ELR (cell line): Measurements from ENCODE around the gene SOX2.
A peak's percentile ranks its signal among the peaks of the same experiment; 100 is the strongest.

Experiments used
- DNase-seq: peaks from one replicate; pipeline ENCODE4 v3.0.0-alpha.2; 2015; ENCODE audit warnings: low read depth

The SOX2 gene

DNA sequence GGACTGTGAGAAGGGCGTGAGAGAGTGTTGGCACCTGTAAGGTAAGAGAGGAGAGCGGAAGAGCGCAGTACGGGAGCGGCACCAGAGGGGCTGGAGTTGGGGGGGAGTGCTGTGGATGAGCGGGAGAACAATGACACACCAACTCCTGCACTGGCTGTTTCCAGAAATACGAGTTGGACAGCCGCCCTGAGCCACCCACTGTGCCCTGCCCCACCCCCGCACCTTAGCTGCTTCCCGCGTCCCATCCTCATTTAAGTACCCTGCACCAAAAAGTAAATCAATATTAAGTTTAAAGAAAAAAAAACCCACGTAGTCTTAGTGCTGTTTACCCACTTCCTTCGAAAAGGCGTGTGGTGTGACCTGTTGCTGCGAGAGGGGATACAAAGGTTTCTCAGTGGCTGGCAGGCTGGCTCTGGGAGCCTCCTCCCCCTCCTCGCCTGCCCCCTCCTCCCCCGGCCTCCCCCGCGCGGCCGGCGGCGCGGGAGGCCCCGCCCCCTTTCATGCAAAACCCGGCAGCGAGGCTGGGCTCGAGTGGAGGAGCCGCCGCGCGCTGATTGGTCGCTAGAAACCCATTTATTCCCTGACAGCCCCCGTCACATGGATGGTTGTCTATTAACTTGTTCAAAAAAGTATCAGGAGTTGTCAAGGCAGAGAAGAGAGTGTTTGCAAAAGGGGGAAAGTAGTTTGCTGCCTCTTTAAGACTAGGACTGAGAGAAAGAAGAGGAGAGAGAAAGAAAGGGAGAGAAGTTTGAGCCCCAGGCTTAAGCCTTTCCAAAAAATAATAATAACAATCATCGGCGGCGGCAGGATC is at the start of gene SOX2:
TSS of gene SOX2 (plus strand) at position 601 of the 811 bp plus-strand sequence. CDS start 436 bp downstream, outside the sequence.
- no peak for DNase-seq

DNA sequence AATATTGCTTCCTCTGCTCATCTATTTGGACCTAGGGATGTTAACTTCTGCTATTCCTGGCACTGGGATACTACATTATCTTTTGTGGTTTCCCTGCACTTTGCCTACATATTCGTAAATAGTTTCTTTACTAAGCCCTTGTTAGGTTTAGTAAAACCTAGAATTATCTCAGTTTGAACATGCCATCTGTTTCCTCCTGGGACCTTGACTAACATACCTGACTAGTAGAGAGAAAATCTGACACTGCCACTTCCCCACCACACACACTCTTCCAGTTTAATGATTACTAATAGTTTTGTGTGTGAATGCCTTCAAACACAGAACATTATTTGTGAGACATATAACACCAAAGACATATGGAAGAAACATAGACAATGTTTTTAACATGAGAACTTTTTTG is 28.2 kb upstream of the SOX2 start:
- DNase-seq = no peak

DNA sequence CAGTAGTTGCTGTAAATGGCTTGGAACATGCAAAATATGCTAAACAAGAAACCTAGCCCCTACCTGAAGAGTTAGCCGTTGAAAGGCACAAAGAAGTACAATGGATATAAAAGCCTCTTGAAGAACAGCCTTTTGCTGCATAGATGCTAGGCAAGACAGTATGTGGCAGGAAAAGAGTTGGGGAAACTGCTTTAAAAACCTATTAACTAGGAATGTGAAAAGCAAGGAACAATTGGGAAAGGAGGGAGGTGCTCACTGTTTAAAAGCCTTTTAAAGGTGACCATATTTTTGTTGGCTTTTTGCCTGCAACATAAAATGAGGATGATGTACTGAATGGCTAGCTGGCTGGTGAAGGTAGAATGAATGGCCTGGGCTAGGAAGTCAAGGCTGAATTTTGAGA is 24.5 kb upstream of the SOX2 start:
- no peak for DNase-seq

DNA sequence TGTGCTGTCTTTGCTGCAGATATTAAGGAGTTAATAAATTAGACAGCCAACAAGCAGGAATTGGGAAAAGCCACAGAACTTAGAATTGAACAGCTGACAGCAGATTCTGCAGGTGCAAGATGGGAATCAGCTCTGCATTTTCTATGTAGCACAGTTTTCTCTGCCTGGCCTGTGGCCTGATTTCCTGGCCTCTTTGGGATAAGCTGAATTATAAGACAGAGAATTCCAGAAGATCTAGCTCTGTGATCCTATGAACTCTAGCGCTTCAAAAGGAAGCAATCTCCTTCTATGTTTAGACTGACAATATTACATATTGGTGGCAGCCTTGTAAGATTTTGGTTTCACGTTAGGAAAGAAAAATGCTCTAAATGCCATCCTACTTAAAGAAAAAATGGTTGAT is 24.0 kb upstream of the SOX2 start:
- DNase-seq = no peak

DNA sequence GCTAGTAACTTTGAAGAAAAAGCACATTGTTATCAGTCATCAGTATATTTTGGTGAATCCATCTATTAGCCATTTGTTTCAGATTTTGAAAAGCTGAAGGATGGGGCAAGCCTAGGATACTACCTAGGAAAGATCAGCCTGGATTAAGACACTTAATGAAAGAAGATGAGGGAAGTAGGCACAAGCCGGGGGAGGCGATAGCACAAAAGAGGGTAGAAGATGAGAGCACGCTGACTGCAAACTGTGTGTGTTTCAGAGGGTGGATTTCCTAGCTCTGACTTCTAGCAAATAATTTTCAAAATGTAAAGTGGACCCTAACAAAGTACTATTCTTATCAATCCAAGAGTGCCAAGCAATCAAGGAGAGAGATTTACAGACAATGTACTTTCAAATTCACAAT is 22.2 kb upstream of the SOX2 start:
- no peak for DNase-seq

DNA sequence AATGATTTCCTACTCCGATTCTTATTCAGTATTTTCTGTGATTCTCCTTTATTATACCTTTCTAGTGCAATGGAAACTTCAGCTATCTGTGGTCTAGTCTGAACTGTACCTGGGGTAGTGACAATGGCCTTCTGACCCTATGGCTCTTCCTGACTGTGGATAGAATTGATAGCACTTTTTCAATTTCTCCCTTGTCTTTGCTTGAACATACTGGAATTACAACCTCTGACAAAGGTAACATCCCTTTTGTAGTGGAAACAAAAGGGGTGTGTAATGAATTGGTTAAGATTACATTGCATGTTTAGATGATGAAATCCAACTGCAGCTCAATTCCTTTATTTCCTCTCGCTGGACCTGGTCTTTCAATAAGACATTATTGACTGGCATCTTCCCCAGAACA is 21.0 kb upstream of the SOX2 start:
- no peak for DNase-seq

DNA sequence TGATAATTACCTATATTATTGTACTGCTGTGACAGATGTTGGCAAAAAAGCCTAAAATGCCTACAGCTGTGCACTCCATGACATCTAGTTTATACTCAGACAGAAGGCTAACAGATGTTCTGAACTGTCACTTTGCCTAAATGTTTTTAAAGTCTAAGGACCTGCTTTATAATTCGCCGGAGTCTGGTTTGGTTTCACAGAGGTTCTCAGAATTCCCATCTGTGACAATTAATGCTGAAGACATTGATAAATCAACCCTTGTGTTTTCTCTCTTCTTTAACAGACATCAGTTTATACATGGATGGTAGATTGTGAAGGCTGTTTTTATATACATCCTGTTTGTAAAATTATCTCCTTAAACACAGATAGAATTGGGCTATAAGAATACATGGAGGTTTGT is 19.8 kb upstream of the SOX2 start:
- no peak for DNase-seq

DNA sequence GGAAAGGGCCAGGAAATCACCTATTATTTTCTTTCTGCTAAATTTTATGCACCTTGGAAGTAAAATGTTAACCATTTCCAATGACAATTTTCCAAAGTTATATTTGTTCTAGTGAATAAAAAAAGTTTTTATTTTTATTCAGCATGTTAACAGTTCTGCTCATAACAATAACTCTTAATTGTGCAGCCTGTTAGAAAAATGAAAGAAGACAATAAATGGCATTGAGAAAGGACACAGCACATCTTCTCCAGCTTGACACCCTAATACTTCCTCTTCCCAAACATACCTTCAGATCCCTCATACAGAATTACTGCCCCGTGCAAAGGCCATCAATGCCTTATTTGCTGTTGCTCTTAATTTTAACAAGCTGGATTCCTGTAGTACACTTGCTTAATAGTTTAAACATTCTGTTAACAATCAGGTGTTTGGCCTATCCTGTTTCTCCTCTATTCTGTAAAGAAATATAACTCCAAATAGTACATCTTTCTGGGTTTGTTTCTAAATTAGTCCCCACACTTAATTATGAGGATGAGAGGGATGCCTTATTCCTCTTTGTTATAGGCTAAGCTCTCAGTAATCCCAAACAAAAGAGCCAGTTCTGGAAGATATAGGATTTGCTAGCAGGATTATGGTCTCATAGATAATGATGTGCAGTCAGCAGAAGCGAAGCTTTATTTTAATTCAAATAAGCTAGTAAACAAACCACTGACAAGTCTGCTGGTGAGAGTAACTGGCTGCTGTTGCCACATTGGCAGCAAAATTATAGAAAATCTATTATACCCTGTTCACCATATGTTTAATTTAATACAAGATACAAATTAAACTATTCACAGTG is 19.2 kb upstream of the SOX2 start:
- DNase-seq = no peak

DNA sequence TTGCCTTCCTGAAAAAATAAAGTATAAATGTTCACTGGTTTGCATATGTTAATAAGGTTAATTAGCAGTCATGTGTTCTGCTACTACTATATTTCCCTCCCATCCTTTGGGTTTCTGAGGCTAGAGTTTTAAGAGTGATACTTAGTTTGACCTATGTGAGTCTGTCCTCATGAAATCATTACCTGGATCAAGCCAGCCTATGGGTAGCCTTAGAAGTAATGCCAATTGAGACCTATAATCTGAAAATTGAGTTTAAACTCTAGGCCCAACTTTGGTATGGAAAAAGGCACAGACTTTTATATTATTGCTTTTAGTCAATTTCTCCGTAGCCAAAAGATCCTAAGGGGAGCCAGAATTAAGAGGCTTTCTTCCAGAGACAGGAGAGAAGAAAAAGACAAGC is 18.4 kb upstream of the SOX2 start:
- no peak for DNase-seq

DNA sequence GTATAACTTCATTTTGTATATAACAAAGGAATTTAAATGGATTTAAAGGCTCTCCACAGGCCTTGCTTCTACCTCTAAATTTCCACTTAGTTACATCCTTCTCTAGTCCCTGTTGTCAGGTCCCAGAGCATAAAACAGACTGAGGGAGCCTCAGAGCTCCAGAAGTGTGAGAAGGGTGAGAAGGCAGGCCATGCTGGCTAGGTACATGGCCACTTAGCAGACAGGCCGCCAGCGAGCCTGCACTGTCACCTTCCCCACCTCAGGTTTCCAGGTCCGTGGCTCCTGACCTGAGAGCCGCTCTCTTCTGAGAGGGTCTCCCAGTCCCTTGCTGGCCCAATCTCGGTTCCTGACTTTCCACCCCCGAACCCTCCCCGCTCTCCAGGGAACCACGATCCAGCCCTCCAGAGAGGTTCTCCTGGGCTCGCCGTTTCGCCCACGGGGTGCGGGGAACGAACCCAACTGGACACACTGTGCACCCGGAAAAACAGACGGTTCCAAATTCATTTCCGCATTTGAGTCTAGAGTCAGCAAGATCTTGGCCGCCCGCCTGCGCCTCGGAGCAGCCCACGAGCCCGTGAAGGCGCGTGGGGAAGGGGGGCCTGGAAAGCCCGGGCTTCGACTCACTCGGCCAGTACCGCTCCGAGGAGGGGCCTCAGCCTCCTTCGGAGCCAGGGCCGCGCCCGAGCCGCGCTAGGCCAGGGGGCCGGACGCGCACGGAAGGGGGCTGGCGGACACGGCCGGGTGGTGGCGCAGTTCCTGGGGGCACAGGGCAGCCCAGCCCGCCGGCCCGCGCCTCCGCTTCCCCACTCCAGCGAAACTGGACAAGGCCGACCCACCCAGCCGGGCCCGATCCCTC is 16.7 kb upstream of the SOX2 start:
- DNase-seq = no peak

DNA sequence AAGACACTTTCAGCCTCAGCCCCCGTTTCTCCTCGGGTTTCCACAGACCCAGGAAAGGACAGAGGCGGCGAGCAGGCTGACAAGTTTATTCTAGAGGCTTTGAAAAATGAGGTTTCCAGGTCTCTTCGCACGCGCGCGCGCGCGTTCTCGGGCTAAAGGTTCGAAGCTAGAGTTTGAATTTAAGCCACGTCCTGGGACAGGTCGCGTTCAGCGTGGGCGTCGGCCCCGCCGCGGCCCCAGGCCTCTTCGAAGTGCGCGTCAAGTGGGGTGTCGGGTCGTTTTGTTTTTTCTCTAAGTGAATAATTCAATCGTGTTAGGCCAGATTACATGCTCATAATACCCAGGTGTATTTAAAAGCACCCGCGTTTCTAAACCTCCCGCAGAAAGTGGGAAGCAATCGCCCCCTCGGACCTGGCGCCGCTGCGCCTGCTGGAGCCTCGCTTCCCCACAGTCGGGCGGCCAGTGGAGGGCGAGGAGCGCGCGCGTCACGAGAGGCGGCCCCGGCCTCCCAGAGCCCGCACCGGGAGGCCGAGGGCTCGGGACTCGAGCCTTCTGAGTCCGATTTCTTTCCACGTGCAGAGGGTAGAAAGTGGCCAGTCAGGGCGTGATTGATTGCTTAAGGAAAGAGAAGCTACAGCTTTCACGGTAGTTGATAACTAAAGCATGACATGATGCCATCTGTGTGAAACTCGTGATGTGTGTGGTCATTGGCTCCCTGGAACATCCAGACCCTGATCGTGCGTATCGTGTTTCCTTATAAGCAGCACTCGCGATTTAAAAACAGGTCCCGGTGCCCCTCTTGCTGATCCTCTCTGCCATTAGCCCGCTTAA is 15.8 kb upstream of the SOX2 start:
- DNase-seq = no peak

DNA sequence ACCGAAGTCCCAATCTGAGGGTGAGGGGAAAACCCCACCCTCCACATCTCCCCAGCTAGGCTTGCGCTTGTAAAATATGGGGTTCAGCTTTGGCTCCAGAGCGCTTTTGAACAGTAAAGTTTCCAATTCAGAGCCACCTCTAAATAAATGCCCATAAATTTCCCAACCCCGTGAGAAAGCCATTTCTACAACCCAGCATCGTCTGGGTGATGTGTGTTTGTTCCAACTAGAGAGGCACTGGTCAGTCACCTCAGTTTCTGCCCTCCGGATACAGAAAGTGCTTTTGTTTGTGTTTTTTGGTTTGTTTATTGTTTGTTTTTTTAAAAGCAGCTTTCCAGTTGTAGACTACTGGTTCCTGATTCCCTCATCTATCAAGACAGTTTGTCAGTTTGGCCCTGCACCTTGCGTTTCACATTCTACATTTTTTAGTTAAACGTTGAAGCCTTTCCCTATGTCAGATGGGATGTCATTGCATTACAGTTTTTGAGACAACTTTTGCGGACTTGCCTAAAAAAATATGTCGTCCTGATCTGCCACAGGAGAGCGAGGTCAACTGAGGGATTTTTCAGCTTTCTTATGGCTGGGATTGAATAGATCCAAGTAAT is 15.0 kb upstream of the SOX2 start:
- no peak for DNase-seq

DNA sequence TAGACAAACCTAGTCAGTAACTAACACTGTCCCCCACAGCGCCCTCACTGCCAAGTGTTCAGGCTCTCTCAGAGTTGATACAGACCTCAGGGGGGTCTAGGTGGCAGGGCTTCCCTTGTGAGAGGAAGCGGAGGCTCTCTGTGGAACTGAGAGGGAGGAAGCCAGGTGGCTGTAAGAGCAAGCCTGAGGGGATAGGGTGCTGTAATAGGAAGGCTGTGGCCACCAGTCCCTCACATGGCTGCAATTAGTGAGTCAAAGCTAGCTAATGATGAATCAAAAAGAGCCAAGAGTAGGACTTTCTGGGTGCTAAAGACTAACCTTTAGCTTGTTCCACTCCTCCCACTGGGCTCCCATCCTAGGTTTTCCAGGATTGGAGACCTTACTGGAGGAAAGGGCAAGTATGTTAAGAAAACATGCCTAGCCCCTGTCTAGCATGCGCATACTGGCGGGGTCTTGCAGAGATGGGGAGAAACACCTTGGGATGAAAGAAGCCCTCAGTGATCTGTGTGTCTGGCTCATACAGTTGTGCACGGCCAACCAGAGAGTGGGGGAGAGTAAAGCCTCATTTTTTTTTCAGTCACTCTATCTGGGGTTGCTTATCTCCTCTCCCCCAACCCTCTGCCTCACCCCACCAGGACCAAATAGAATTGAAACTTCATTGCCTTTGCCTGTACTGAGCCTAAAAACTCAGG is 13.3 kb upstream of the SOX2 start:
- no peak for DNase-seq

DNA sequence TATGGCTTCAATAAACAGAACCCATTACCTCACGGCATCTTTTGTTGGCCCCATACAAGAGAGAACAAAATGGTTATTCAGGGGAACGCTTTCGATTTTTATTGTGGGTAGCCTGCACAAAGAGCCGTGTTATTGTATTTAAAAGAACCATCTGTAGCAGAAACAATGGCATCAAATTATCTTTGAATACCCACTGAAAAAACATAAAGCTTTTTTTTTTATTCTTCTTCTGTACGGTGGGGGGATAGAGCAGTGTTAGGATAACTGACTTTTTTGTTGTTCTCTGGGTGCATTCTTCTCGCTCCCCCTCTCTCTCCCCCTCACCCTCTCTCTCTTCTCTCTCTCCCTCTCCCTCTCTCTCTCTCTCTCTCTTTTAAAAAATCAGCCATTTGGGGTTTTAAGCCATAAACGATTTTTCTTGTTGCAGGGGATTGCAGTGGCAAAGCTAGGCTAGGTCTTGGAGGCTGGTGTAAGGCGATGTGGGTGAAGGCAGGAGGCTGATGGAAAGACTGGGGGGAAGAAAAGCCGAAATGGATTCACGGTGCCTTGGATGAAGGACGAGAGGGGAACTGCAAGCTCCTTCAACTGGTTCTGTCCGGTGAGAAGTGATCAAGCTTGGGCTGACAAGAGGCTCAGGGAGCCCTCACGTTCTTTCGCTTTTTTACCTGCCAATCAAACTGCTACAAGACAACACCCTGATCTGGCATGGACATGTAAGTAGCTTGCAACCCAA is 12.4 kb upstream of the SOX2 start:
- no peak for DNase-seq

DNA sequence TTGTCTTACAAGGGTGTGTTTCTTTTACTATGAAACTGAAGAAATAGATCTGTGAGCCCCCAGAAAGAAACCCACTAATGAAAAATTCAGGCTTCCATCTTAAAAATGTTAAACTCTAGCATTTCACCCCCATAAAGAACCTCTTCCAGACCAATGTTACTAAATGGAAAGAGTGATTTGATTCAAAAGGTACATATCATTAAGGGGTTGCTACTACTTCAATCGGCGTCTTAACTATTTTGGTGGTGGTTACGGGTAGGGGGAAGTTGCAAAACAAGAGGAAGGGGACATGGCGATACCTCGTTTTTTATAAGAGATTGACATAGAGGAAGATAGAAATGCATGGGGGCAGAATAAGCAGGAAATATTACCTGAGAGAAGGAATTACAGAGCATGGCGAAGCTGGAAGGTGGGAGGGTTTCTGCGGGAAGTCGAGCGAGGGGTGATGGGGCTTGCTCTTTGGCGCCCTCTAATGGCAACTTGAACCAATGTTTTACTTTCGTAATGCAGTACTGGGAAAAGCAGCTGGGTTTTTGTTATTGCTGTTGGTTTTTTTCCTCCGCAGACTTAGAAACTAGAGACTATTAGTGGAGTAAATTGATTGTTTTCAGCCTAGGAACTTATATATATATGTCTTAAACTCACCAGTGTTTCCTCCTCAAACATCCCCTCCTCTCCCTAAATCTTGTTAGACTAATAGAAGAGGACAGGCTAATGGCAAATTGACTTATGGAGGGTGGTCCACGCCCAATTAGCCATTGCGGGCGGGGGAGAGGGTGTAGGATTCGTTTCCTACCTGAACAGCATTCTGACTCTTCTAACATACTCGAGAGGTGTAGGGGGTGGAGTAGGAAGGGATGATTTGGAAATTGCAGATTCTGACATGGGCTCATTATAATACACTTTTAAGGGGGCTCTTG is 11.3 kb upstream of the SOX2 start:
- peak; percentile 72 for DNase-seq

DNA sequence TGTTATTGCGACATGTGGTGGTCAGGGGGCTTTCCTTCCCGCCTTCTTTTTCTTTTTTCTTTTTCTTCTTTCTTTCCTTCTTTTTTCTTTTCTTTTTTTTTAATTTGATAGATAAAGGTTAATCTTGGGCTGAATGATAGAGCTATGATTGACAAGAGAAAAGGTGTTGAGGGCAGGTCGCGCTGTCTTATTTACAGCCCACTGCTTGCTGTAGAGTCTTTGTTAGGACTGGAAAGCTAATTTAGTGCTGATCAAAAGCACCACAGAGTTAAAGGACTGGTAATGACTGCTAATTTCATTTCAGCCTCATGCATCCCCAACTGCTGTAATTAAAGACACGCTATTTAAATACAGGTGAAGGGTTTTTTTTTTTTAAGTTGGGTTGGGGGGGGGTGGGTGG is 10.6 kb upstream of the SOX2 start:
- no peak for DNase-seq

DNA sequence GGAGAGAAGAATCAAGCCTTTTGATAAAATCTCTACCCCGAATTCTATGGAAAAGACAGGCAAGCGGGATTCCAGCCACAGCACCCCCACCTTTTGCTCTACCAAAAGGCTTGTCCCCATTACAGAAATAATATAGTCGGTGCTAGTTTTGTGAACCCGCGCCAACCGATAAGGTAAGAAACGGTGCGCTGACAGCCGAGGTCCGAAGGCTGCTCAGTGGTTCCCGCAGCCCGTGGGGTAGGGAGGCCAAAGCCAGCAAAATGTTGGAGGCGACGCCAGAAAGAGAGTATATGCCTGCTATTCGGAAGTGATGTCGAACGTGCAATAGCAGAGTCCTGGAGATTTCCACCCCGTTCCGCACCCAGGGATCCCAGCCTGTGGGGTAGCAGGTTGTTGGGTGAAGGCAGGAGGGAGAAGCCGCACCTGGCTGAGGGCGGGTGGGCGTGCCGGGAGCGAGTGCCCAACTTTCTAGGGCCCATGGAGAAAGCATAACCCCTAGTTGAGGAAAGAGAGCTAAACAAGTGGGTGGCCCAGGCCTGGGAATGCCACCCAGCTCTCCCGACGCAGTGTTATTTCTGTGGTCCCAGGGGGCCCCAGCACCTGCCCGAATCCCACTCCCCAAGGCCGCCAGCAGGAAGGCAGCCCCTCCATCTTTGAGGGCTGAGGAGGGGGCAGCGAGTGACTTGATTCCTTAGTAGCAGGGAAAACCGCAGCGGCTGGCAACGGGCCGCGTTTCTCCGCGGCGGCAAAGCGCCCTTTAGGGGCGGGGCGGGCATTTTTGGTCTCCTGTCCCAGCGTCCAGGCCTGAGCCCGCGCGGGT is 7.9 kb upstream of the SOX2 start:
- DNase-seq = no peak
